H9 (cell line): Measurements from ENCODE around the gene IQGAP3. TPM values are rescaled to one million over a fixed set of nuclear protein-coding genes. Genes with fewer than 3 reads are reported as not detected.
"Not testable (repeated sequence)": the region's sequence is repeated elsewhere in the genome, so short reads cannot be mapped to it uniquely, and the experiment has no call there.

Experiments
- DNase-seq: peaks from one replicate; pipeline ENCODE4 v3.0.0-alpha.2; 2017
- H2AFZ ChIP-seq: one replicate; pipeline ENCODE4 v1.6.1; 2013; ENCODE audit warnings: mild to moderate bottlenecking, low read length, control low read depth, moderate library complexity
- H2AK5ac ChIP-seq: 2 replicates; pipeline ENCODE4 v1.6.1; 2013; ENCODE audit warnings: low read length, control low read depth, mixed read lengths; ENCODE audit not compliant: insufficient read length
- H2BK120ac ChIP-seq: one replicate; pipeline ENCODE4 v1.6.1; 2013; ENCODE audit warnings: low read depth, mild to moderate bottlenecking, low read length, control low read depth, inconsistent platforms; ENCODE audit not compliant: poor library complexity, severe bottlenecking
- H2BK12ac ChIP-seq: 2 replicates; pipeline ENCODE4 v1.6.1; 2013; ENCODE audit warnings: low read length, control low read depth, mixed read lengths, low read depth; ENCODE audit not compliant: insufficient read length
- H2BK15ac ChIP-seq: 2 replicates; pipeline ENCODE4 v1.6.1; 2013; ENCODE audit warnings: low read depth, low read length, control low read depth
- H2BK20ac ChIP-seq: one replicate; pipeline ENCODE4 v1.6.1; 2013; ENCODE audit warnings: low read depth, mild to moderate bottlenecking, low read length, control low read depth, inconsistent platforms; ENCODE audit not compliant: poor library complexity, severe bottlenecking
- H2BK5ac ChIP-seq: 2 replicates; pipeline ENCODE4 v1.6.1; 2013; ENCODE audit warnings: low read length, control low read depth, mixed read lengths; ENCODE audit not compliant: insufficient read length
- H3K14ac ChIP-seq: 2 replicates; pipeline ENCODE4 v1.6.1; 2013; ENCODE audit warnings: low read length, control low read depth; ENCODE audit not compliant: insufficient read depth
- H3K18ac ChIP-seq: 2 replicates; pipeline ENCODE4 v1.6.1; 2013; ENCODE audit warnings: low read depth, mild to moderate bottlenecking, mixed read lengths, low read length, control low read depth; ENCODE audit not compliant: insufficient read length
- H3K23ac ChIP-seq: 2 replicates; pipeline ENCODE4 v1.6.1; 2013; ENCODE audit warnings: low read length, control low read depth, mixed read lengths, low read depth; ENCODE audit not compliant: insufficient read length
- H3K23me2 ChIP-seq: 2 replicates; pipeline ENCODE4 v1.6.1; 2013; ENCODE audit warnings: low read depth, mild to moderate bottlenecking, mixed read lengths, low read length, control low read depth; ENCODE audit not compliant: insufficient read length, poor library complexity, severe bottlenecking
- H3K27ac ChIP-seq: 2 replicates; pipeline ENCODE4 v1.5.1; 2013; ENCODE audit warnings: low read length, control low read depth, mixed read lengths, low read depth; ENCODE audit not compliant: insufficient read length
- H3K27me3 ChIP-seq: 2 replicates; pipeline ENCODE4 v1.6.1; 2013; ENCODE audit warnings: low read length, control low read depth, inconsistent platforms; ENCODE audit not compliant: insufficient read depth
- H3K4ac ChIP-seq: 2 replicates; pipeline ENCODE4 v1.6.1; 2013; ENCODE audit warnings: low read depth, mild to moderate bottlenecking, control low read depth, inconsistent platforms, low read length, moderate library complexity
- H3K4me1 ChIP-seq: 2 replicates; pipeline ENCODE4 v1.6.1; 2013; ENCODE audit warnings: low read length, control low read depth, inconsistent platforms; ENCODE audit not compliant: insufficient read depth
- H3K4me2 ChIP-seq: 2 replicates; pipeline ENCODE4 v1.6.1; 2013; ENCODE audit warnings: low read length, control low read depth, mixed read lengths; ENCODE audit not compliant: insufficient read length, insufficient read depth
- H3K56ac ChIP-seq: 2 replicates; pipeline ENCODE4 v1.6.1; 2013; ENCODE audit warnings: low read depth, mild to moderate bottlenecking, mixed read lengths, low read length, control low read depth; ENCODE audit not compliant: insufficient read length
- H3K79me1 ChIP-seq: 2 replicates; pipeline ENCODE4 v1.6.1; 2013; ENCODE audit warnings: low read depth, mild to moderate bottlenecking, moderate library complexity, low read length, control low read depth, inconsistent platforms; ENCODE audit not compliant: insufficient read depth, poor library complexity, severe bottlenecking
- H3K79me2 ChIP-seq: 2 replicates; pipeline ENCODE4 v1.6.1; 2013; ENCODE audit warnings: low read length, control low read depth, inconsistent platforms; ENCODE audit not compliant: insufficient read depth
- H3K9ac ChIP-seq: 2 replicates; pipeline ENCODE4 v1.6.1; 2013; ENCODE audit warnings: low read length, control low read depth, mixed read lengths; ENCODE audit not compliant: insufficient read length; ENCODE audit errors: extremely low read depth
- H3K9me3 ChIP-seq: one replicate; pipeline ENCODE4 v1.6.1; 2013; ENCODE audit warnings: low read depth, low read length, inconsistent platforms; ENCODE audit not compliant: control insufficient read depth
- H3T11ph ChIP-seq: one replicate; pipeline ENCODE4 v1.6.1; 2013; ENCODE audit warnings: mild to moderate bottlenecking, low read length, control low read depth, inconsistent platforms
- H4K20me1 ChIP-seq: one replicate; pipeline ENCODE4 v1.6.1; 2013; ENCODE audit not compliant: control insufficient read depth, insufficient read length, insufficient read depth
- H4K5ac ChIP-seq: 2 replicates; pipeline ENCODE4 v1.6.1; 2013; ENCODE audit warnings: low read depth, mild to moderate bottlenecking, mixed read lengths, low read length, control low read depth; ENCODE audit not compliant: insufficient read length
- H4K8ac ChIP-seq: replicated peaks from 2 replicates; pipeline ENCODE4 v1.6.1; 2013; ENCODE audit warnings: low read length, control low read depth, mixed read lengths, low read depth; ENCODE audit not compliant: insufficient read length
- H4K91ac ChIP-seq: 2 replicates; pipeline ENCODE4 v1.6.1; 2013; ENCODE audit warnings: low read depth, mild to moderate bottlenecking, moderate library complexity, mixed read lengths, low read length, control low read depth; ENCODE audit not compliant: insufficient read length
- H3K27ac Mint-ChIP-seq, 3 experiments: 2 replicates in 2 of 3; 3 replicates in 1 of 3; pipeline ENCODE4 v1.8.0; 2020 to 2021; ENCODE audit warnings: mixed read lengths in 3 of 3, mild to moderate bottlenecking in 1 of 3, moderate library complexity in 1 of 3
- H3K27me3 Mint-ChIP-seq: 2 replicates; pipeline ENCODE4 v1.8.0; 2021; ENCODE audit warnings: low read depth, mild to moderate bottlenecking, moderate library complexity, mixed read lengths
- H3K36me3 Mint-ChIP-seq, 3 experiments: 2 replicates in 2 of 3; 3 replicates in 1 of 3; pipeline ENCODE4 v1.8.0; 2020 to 2021; ENCODE audit warnings: low read depth in 3 of 3, mixed read lengths in 3 of 3; ENCODE audit not compliant: insufficient read depth in 1 of 3
- H3K4me1 Mint-ChIP-seq, 2 experiments: 2 replicates each; pipeline ENCODE4 v1.8.0; 2020; ENCODE audit warnings: mixed read lengths in 2 of 2
- H3K4me3 Mint-ChIP-seq, 2 experiments: 2 replicates in 1 of 2; 3 replicates in 1 of 2; pipeline ENCODE4 v1.8.0; 2020 to 2021; ENCODE audit warnings: mild to moderate bottlenecking in 2 of 2, mixed read lengths in 2 of 2, moderate library complexity in 1 of 2
- H3K9me3 Mint-ChIP-seq, 2 experiments: 2 replicates in 1 of 2; 3 replicates in 1 of 2; pipeline ENCODE4 v1.8.0; 2020; ENCODE audit warnings: mild to moderate bottlenecking in 2 of 2, mixed read lengths in 2 of 2, moderate library complexity in 1 of 2
- CTCF ChIP-seq: fragments of 200-600 bp; sonication (generic); conservative IDR thresholded peaks from 3 replicates; pipeline ENCODE4 v1.8.0; 2021; ENCODE audit warnings: antibody characterized with exemption, mild to moderate bottlenecking
- WGBS: extraction: QIAGEN DNeasy Blood & Tissue Kit; methylation state at CpG from one replicate; pipeline ENCODE4 v1.1.7; 2013; ENCODE audit warnings: missing lambda C conversion rate, low lambda C conversion rate, mixed read lengths; ENCODE audit not compliant: insufficient read length; ENCODE audit errors: extremely low coverage; 5-methylcytosine and 5-hydroxymethylcytosine counted together
- total RNA-seq: library from RNA; stranded (reverse); gene quantifications from 2 replicates; pipeline ENCODE4 v1.2.1, GENCODE V29; 2021

Gene IQGAP3
- total RNA-seq, 1 experiment from 2014 or later: 24.5 TPM

- Histone ChIP-seq H4K91ac (no peak overlapping the region), H3K23me2 (no peaks in the 10 kb centered on the region), H3K79me2 (no peaks in the 10 kb centered on the region), H3K9ac (no peak overlapping the region), H3T11ph (no peak overlapping the region), H2AFZ (no peak overlapping the region), H3K79me1 (no peaks in the 10 kb centered on the region), H4K5ac (no peak overlapping the region), H4K8ac (no peak overlapping the region), H3K9me3 (no peaks in the 10 kb centered on the region), H2BK15ac (no peak overlapping the region), H3K18ac (no peak overlapping the region), H2BK12ac (no peak overlapping the region), H3K4ac (no peak overlapping the region), H3K27me3 (no peaks in the 10 kb centered on the region), H2AK5ac (no peak overlapping the region), H4K20me1 (no peaks in the 10 kb centered on the region), H3K14ac (no peak overlapping the region), H3K4me2 (no peak overlapping the region), H3K27ac (no peak overlapping the region), H2BK5ac (no peak overlapping the region), H3K23ac (no peak overlapping the region), H3K56ac (no peak overlapping the region), H2BK120ac (no peak overlapping the region), H2BK20ac (no peak overlapping the region), H3K4me1 (no peaks in the 10 kb centered on the region)
- no peak for TF ChIP-seq CTCF
- Mint-ChIP-seq H3K4me1 (no peaks in the 10 kb centered on the region), H3K27ac (peak overlapping the region in 1 of 3 experiments; percentile 57; a peak in 1 of 7 replicates), H3K27me3 (no peaks in the 10 kb centered on the region), H3K36me3 (peaks cover 8 to 57% (median 38%) of the 10 kb centered on the region in 3 experiments; a peak in 6 of 7 replicates), H3K4me3 (no peak overlapping the region), H3K9me3 (no peaks in the 10 kb centered on the region)
- WGBS: no CpG with 5 or more reads among the region's 6 CpGs
- no peak for DNase-seq
These were observed 18.4 kb downstream of the IQGAP3 start for GRCh38 chr1:156553860-156554485.

DNA sequence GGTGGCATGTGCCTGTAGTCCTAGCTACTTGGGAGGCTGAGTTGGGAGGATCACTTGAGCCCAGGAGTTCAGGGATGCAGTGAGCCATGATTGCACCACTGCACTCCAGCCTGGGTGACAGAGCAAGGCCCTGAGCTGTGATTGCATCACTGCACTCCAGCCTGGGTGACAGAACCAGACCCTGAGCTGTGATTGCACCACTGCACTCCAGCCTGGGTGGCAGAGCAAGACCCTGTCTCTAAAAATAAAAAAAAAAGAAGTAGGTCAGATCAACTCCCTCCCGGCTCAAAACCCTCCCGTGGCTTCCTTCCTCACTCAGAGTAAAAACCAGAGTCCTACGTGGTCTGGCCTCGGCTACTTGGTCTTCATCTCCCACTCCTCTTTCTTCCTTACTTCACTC lies 19.4 kb downstream of the IQGAP3 start:
- H4K20me1 ChIP-seq, H2BK20ac ChIP-seq, H3K14ac ChIP-seq, H2BK15ac ChIP-seq, H3K4me1 Mint-ChIP-seq, H2BK5ac ChIP-seq, H3K4me1 ChIP-seq, H3K27me3 ChIP-seq, H3K27me3 Mint-ChIP-seq, H4K5ac ChIP-seq, H3K79me1 ChIP-seq, H3K4ac ChIP-seq, H3K27ac ChIP-seq, H3K4me2 ChIP-seq, H3K4me3 Mint-ChIP-seq, DNase-seq, H3K79me2 ChIP-seq, H2AFZ ChIP-seq, H3K9me3 ChIP-seq, H4K8ac ChIP-seq, H2AK5ac ChIP-seq, H3K9ac ChIP-seq, H3K23me2 ChIP-seq, H3K56ac ChIP-seq, H4K91ac ChIP-seq, H3K9me3 Mint-ChIP-seq, H3K18ac ChIP-seq, H2BK12ac ChIP-seq, H2BK120ac ChIP-seq, H3T11ph ChIP-seq, H3K23ac ChIP-seq: not testable (repeated sequence)
- Mint-ChIP-seq H3K36me3 (peaks cover 8 to 57% (median 41%) of the 10 kb centered on the region in 3 experiments; a peak in 6 of 7 replicates), H3K27ac (peak overlapping the region in 1 of 3 experiments; percentile 42; a peak in 1 of 7 replicates)
- WGBS: no CpG with 5 or more reads among the region's 4 CpGs
